ENCODE results near the gene PTP4A2.

DNA sequence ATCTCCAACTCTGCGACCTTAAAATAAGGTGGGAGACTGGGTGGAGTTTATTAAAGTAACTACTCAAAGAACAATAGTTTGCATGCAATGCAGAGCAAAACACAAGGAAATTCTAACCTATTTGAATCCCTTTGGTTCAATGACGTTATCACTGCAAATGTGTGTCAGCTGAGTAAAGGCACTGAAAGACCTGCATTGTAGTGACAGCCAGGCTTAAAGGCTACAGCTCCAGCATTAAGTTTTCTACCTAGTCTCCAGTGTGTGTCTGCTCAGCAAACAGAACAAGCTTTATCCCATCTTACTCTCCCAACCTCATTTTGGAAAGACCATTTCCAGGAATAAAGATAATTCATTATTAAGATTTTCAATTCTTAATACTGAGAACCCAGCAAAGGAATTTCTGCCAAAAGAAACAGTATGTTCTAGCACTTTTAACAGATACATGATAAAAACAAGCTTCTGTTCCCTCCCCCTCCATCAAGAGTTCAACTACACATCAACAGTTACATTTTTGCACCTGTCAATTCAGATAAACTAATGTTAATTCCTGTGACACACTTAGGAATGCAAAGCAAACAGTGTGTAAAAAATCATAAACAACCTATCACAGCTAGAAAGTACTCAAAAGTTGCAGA is 14.2 kb downstream of the PTP4A2 start:
- TF ChIP-seq GATA3 (IDR thresholded peaks at IDR 0.05; ENCODE audit: low read depth, low read length) (no peak), GATA2 (IDR thresholded peaks at IDR 0.05; ENCODE audit: low read depth, low read length) (no peak)
